ENCODE measurements around the gene TRIM36. TPM values are rescaled to one million over a fixed set of nuclear protein-coding genes. Genes with fewer than 3 reads are reported as not detected.

Gene TRIM36
- total RNA-seq, 1 experiment from 2014 or later, result 0.95 TPM

- TF ChIP-seq CTCF (IDR thresholded peaks at IDR 0.05; ENCODE audit: insufficient read depth in 1 of 2, low read depth in 1 of 2, low read length in 1 of 2, severe bottlenecking in 1 of 2, unreplicated experiment in 1 of 2), result no peak
- Mint-ChIP-seq H3K36me3 (ENCODE audit: insufficient read depth, unreplicated experiment) (peaks cover 7% of the 10 kb centered on the region), H3K27ac (ENCODE audit: unreplicated experiment) (no peak overlapping the region), H3K4me1 (ENCODE audit: low read depth, unreplicated experiment) (no peaks in the 10 kb centered on the region), H3K27me3 (ENCODE audit: insufficient read depth, unreplicated experiment) (peaks cover 26% of the 10 kb centered on the region), H3K4me3 (ENCODE audit: unreplicated experiment) (peak overlapping the region; percentile 78), H3K9me3 (ENCODE audit: unreplicated experiment) (peaks cover 13% of the 10 kb centered on the region)
- Histone ChIP-seq H3K27me3 (replicated peaks; ENCODE audit: control insufficient read depth, insufficient read depth, low read length) (no peaks in the 10 kb centered on the region), H3K4me1 (peaks cover 7% of the 10 kb centered on the region), H3K9me3 (peaks cover 4% of the 10 kb centered on the region), H3K36me3 (ENCODE audit: control insufficient read depth, insufficient read depth, low read length) (no peaks in the 10 kb centered on the region), H3K4me3 (ENCODE audit: low read depth, low read length) (peak overlapping the region; percentile 44)
- ChIA-PET CTCF (no interaction called here), POLR2A (no interaction called here)
- BruUV-seq (replicated peaks), result no TSS peak
- peak in 1 of 2 experiments; percentile 52 for DNase-seq
- intact Hi-C loops (cut with micrococcal nuclease; ENCODE audit: unreplicated experiment), result no loop called here
Measured at GRCh38 chr5:115170134-115170928, 623 bp upstream of the TRIM36 start.

DNA sequence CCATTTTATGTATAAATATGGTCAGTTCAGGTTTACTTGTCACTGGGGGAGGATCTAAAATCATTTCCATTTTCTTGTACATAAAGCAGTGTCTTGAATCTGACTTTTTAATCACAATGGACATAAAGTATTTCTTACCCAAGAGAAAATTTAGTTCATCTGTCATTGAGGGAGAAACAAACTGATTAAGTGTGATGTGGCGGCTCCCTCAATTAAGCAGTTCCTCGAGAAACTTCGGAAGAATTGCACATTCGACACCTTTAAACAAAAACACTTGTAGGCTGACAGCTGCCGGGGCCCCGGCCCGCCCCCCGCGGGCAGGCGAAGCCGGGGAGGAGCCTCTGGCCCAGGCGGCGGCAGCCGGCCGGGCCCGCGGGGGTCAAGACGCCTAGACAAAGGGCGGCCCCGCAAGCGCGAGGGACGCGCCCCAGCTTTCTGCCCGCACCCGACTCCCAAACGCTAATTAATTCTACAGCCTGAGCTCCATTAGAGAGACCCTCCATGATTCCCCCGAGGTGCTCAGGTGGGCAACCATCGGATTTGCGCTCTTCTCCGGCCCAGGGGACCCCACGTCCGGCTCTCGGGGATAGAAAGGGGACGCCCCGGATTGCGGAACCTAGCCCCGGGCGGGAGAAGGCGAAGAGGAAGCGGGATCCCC lies 750 bp downstream of the TRIM36 start:
- DNase-seq, result peak in 1 of 2 experiments; percentile 28
- intact Hi-C loops (cut with micrococcal nuclease; ENCODE audit: unreplicated experiment), result no loop called here
- Histone ChIP-seq H3K36me3 (ENCODE audit: control insufficient read depth, insufficient read depth, low read length) (no peaks in the 10 kb centered on the region), H3K4me3 (ENCODE audit: low read depth, low read length) (peak overlapping the region; percentile 44), H3K4me1 (peaks cover 7% of the 10 kb centered on the region), H3K27me3 (replicated peaks; ENCODE audit: control insufficient read depth, insufficient read depth, low read length) (no peaks in the 10 kb centered on the region), H3K9me3 (peaks cover 4% of the 10 kb centered on the region)
- BruUV-seq (replicated peaks), result no TSS peak
- peak overlapping the region; percentile 59 for H3K27ac Mint-ChIP-seq (ENCODE audit: unreplicated experiment)
- peaks cover 7% of the 10 kb centered on the region for H3K36me3 Mint-ChIP-seq (ENCODE audit: insufficient read depth, unreplicated experiment)
- ChIA-PET POLR2A (no interaction called here), CTCF (no interaction called here)
- peaks cover 21% of the 10 kb centered on the region for H3K9me3 Mint-ChIP-seq (ENCODE audit: unreplicated experiment)
- H3K4me3 Mint-ChIP-seq (ENCODE audit: unreplicated experiment), result peak overlapping the region; percentile 78
- TF ChIP-seq CTCF (IDR thresholded peaks at IDR 0.05; ENCODE audit: insufficient read depth in 1 of 2, low read depth in 1 of 2, low read length in 1 of 2, severe bottlenecking in 1 of 2, unreplicated experiment in 1 of 2), result no peak
- H3K27me3 Mint-ChIP-seq (ENCODE audit: insufficient read depth, unreplicated experiment), result peaks cover 19% of the 10 kb centered on the region
- no peaks in the 10 kb centered on the region for H3K4me1 Mint-ChIP-seq (ENCODE audit: low read depth, unreplicated experiment)

- H3K36me3 Mint-ChIP-seq (ENCODE audit: insufficient read depth, unreplicated experiment), result peaks cover 7% of the 10 kb centered on the region
- DNase-seq, result no peak
- Histone ChIP-seq H3K36me3 (ENCODE audit: control insufficient read depth, insufficient read depth, low read length) (no peaks in the 10 kb centered on the region), H3K4me1 (peaks cover 7% of the 10 kb centered on the region), H3K27me3 (replicated peaks; ENCODE audit: control insufficient read depth, insufficient read depth, low read length) (no peaks in the 10 kb centered on the region), H3K9me3 (peaks cover 4% of the 10 kb centered on the region), H3K4me3 (ENCODE audit: low read depth, low read length) (no peak overlapping the region)
- no peaks in the 10 kb centered on the region for H3K4me1 Mint-ChIP-seq (ENCODE audit: low read depth, unreplicated experiment)
- H3K27me3 Mint-ChIP-seq (ENCODE audit: insufficient read depth, unreplicated experiment), result peaks cover 13% of the 10 kb centered on the region
- peaks cover 23% of the 10 kb centered on the region for H3K9me3 Mint-ChIP-seq (ENCODE audit: unreplicated experiment)
- TF ChIP-seq CTCF (IDR thresholded peaks at IDR 0.05; ENCODE audit: insufficient read depth in 1 of 2, low read depth in 1 of 2, low read length in 1 of 2, severe bottlenecking in 1 of 2, unreplicated experiment in 1 of 2), result no peak
- intact Hi-C loops (cut with micrococcal nuclease; ENCODE audit: unreplicated experiment), result no loop called here
- ChIA-PET POLR2A (no interaction called here), CTCF (no interaction called here)
- no peak overlapping the region for H3K4me3 Mint-ChIP-seq (ENCODE audit: unreplicated experiment)
- H3K27ac Mint-ChIP-seq (ENCODE audit: unreplicated experiment), result no peak overlapping the region
- no TSS peak for BruUV-seq (replicated peaks)
Measured at GRCh38 chr5:115166744-115167393, 2.8 kb downstream of the TRIM36 start.

All from Caco-2 (cell line).